GM12873 (cell line): ENCODE results near the gene TSNAXIP1.

Experiments used
- TF ChIP-seq, protein P1 (sequence below): IDR thresholded peaks from 2 replicates; pipeline ENCODE4 v1.5.1; 2012; ENCODE audit warnings: low read depth, mild to moderate bottlenecking, moderate library complexity, low read length, control low read depth; ENCODE audit not compliant: insufficient read depth; ENCODE audit errors: missing control alignments

Gene TSNAXIP1

DNA sequence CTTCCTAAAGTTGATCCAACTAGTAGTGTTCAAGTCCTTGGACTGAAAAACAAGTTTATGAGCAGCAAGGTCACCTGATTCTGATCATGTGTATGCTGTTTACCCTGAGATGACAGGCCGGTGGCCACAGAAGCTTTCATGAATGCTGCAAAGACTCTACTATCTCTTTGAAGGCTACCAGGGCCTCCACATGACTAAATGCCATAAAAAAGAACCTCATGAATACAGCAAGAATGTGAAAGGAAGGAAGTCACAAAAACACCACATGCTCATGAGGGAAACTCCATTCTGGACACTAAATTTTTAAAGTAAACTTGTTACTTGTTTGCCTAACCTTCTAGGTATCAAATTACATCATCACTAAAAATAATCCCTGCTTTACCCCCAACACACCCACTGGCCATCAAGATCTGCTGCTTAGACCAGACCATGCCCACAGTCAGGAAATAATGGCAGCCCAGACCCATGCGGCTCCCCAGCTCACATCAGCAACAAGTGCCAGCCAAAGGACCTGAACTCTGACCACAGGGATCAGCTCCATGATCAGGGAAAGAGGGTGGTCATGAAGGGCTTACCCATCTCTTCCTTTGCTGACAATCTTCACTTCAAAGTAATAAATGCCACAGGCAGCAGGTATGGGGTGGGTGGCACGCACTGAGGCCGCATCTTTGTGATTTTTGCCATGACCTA lies 1.7 kb upstream of the TSNAXIP1 start:
- TF ChIP-seq, protein P1, sequence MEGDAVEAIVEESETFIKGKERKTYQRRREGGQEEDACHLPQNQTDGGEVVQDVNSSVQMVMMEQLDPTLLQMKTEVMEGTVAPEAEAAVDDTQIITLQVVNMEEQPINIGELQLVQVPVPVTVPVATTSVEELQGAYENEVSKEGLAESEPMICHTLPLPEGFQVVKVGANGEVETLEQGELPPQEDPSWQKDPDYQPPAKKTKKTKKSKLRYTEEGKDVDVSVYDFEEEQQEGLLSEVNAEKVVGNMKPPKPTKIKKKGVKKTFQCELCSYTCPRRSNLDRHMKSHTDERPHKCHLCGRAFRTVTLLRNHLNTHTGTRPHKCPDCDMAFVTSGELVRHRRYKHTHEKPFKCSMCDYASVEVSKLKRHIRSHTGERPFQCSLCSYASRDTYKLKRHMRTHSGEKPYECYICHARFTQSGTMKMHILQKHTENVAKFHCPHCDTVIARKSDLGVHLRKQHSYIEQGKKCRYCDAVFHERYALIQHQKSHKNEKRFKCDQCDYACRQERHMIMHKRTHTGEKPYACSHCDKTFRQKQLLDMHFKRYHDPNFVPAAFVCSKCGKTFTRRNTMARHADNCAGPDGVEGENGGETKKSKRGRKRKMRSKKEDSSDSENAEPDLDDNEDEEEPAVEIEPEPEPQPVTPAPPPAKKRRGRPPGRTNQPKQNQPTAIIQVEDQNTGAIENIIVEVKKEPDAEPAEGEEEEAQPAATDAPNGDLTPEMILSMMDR: no peak

DNA sequence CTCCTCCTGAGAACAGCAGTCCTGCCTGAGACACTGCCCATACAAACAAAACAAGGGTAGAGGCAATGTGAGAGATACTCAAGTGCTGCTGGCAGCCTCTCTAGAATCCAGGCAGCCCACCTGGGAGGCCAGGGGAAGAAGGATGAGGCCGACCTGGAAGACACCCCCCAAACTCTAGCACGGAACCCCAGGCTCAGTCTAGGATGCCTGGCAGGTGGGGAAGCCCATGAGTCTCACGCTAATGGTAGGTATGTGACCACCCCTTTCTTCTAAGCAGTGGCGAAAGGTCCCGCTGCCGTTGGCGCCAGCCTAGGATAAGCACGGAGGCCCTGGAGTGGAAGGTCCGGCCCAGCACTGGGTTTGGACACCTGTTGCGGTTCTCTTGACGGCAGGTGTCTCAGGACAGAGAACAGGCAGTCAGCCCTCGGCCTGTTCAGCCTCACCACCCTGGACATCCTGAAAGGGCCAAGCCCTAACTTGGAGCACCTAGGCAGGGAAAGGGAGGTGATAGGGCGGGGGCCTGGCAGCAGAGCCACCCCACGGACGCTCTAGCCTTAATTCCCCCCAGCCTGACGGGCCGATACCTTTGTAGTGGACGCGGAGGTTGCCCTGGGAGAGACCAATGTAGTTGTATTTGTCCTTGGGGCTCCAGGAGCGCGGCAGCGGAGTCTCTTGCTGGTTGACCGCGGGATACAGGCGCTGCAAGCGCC lies 816 bp upstream of the TSNAXIP1 start:
- TF ChIP-seq, protein P1: peak; percentile 6

DNA sequence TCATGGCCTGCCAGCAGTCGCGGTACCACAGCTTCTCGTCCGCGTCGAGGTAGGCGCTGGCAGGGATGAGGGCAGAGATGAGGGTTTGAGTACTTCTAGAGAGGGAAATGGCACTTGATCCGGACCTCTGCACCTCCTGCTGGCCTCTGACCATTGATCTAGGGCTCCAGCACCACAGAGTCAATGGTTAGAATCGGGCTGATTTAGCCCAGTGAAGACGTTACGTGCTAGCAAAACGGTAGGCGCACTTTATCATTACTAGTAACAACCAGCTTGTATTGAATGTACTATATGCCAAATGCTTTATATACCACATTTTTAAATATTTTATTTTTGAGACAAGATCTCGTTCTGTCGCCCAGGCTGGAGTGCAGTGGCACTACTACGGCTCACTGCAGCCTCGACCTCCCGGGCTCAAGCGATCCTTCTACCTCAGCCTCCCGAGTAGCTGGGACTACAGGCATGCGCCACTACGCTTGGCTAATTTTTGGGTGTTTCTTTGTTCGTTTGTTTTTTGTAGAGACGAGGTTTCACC lies 526 bp downstream of the TSNAXIP1 start:
- TF ChIP-seq, protein P1: peak; percentile 20

DNA sequence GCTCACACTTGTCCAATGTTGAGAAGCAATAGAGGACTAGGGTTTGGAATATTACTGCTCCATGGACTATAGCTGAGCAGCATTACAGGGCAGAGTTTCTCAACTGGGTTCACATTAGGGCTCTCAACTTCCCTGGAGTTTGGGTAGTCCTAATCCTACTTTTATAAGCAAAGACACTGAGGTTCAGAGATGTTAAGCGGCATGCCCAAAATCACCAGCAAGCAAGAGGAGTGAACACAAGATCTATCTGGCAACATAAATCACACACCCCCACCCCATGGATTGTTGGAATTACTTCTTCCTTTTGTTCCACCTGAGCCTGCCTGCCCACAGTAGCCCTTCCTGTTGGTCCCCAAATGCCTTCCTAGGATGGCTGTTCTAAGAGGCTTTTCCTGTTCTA lies 5.2 kb downstream of the TSNAXIP1 start:
- TF ChIP-seq, protein P1: no peak

DNA sequence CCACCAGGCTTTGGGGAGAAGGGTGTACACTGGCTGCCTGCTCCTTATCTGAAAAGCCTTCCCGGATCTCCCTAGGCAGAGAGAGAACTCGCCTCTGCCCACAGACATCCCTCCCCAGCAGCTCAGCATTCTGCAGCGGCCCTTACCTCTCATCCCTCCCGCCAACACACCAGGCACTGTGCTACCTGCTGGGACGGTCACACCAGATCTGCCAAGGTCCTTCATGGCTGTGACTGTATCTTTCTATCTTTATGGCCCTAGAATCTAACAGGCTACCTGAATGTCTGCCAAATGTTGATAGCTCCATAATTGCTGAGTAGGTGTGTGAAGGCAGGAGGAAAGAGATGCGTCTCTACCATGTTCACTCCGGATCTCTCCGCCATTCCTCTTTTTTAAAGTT lies 7.9 kb downstream of the TSNAXIP1 start:
- TF ChIP-seq, protein P1: no peak

DNA sequence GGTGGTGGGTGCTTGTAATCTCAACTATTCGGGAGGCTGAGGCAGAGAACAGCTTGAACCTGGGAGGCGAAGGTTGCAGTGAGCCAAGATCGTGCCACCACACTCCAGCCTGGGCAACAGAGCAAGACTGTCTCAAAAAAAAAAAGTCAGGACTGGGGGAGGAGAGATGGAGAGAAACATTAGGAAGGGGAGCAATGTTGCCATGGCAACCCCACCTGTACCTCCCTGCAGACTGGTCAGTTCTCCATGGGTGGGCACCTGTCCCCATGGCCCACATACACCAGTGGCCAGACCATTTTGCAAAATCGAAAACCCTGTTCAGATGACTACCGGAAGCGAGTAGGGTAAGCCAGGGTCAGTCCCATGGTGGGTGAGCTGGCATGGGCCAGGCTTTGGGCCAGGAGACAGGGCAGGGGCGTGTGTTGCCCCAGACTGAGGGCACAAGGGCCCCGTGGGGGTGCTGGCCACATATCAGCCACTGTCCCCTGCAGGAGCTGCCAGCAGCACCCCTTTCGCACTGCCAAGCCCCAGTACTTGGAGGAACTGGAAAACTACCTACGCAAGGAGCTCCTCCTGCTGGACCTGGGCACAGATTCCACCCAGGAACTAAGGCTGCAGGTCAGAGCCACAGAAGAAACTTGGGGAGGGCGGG lies 14.0 kb downstream of the TSNAXIP1 start:
- TF ChIP-seq, protein P1: no peak

DNA sequence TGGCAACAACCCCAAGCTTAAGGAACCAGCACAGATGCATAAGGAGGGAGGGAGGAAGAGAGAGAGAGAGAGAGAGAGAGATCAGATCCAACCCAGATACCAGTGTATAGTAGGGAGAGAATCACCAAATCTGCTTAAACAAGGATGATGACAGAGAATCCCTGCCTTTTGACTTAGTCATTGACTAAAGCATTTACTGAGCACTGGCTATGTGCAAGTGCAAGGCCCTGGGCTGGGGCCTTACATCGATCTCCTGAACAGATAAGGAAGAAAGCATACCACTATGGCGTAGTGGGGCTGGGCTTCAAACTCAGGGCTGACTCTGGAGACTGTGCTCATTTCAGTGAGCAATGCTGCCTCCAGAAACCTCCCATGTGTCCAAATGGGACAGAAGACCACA lies 15.8 kb downstream of the TSNAXIP1 start:
- TF ChIP-seq, protein P1: no peak
